GM18526 (cell line): ENCODE data around the gene BIN1.

Experiments used
- POLR2A ChIP-seq: IDR thresholded peaks from 3 replicates; pipeline ENCODE4 v1.6.1; 2011; ENCODE audit not compliant: insufficient read length; ENCODE audit errors: extremely low read depth

Gene BIN1

GRCh38 chr2:127098711-127099110, 8.2 kb downstream of the BIN1 start:
- no peak for TF ChIP-seq POLR2A

GRCh38 chr2:127097841-127098651, 8.9 kb downstream of the BIN1 start:
- no peak for TF ChIP-seq POLR2A

GRCh38 chr2:127097471-127097765, 9.5 kb downstream of the BIN1 start:
- no peak for TF ChIP-seq POLR2A

GRCh38 chr2:127096718-127097470, 10.1 kb downstream of the BIN1 start:
- no peak for TF ChIP-seq POLR2A

GRCh38 chr2:127096280-127096679, 10.7 kb downstream of the BIN1 start:
- no peak for TF ChIP-seq POLR2A

- TF ChIP-seq POLR2A: no peak
These were observed 11.2 kb downstream of the BIN1 start for GRCh38 chr2:127095784-127096183.

GRCh38 chr2:127095367-127095641, 11.7 kb downstream of the BIN1 start:
- no peak for TF ChIP-seq POLR2A

- TF ChIP-seq POLR2A: no peak
These were observed 12.2 kb downstream of the BIN1 start for GRCh38 chr2:127094509-127095366.

GRCh38 chr2:127093648-127094210, 13.2 kb downstream of the BIN1 start:
- TF ChIP-seq POLR2A: no peak

- no peak for TF ChIP-seq POLR2A
These were observed 13.9 kb downstream of the BIN1 start for GRCh38 chr2:127092901-127093516.

GRCh38 chr2:127092306-127092705, 14.6 kb downstream of the BIN1 start:
- no peak for TF ChIP-seq POLR2A

GRCh38 chr2:127091886-127092285, 15.1 kb downstream of the BIN1 start:
- TF ChIP-seq POLR2A: no peak

GRCh38 chr2:127091148-127091547, 15.8 kb downstream of the BIN1 start:
- no peak for TF ChIP-seq POLR2A

- no peak for TF ChIP-seq POLR2A
These were observed 16.5 kb downstream of the BIN1 start for GRCh38 chr2:127090281-127091120.
